GM20000 (cell line): Measurements from ENCODE around the gene ARHGAP26.

Experiments used
- DNase-seq: peaks from one replicate; pipeline ENCODE4 v3.0.0; 2012; ENCODE audit warnings: low spot score
- CTCF ChIP-seq: IDR thresholded peaks from 2 replicates; pipeline ENCODE4 v1.5.1; 2012; ENCODE audit warnings: mild to moderate bottlenecking, control low read depth; ENCODE audit errors: extremely low read depth, missing control alignments

ARHGAP26 gene

GRCh38 chr5:142726188-142726731 lies 43.9 kb upstream of the ARHGAP26 start:
- no peak for TF ChIP-seq CTCF

GRCh38 chr5:142727735-142728047 lies 42.5 kb upstream of the ARHGAP26 start:
- DNase-seq = no peak
- TF ChIP-seq CTCF = no peak

More at GRCh38 chr5:142726188-142726731, 43.9 kb upstream of the ARHGAP26 start:
- no peak for DNase-seq

GRCh38 chr5:142735323-142736246 lies 34.6 kb upstream of the ARHGAP26 start:
- DNase-seq = no peak
- no peak for TF ChIP-seq CTCF

GRCh38 chr5:142736247-142736632 lies 33.9 kb upstream of the ARHGAP26 start:
- DNase-seq = no peak
- TF ChIP-seq CTCF = no peak

GRCh38 chr5:142737179-142737578 lies 33.0 kb upstream of the ARHGAP26 start:
- no peak for TF ChIP-seq CTCF
- no peak for DNase-seq

GRCh38 chr5:142740474-142741242 lies 29.5 kb upstream of the ARHGAP26 start:
- no peak for DNase-seq
- no peak for TF ChIP-seq CTCF
